ENCODE measurements around the gene NDUFS5.
"Not testable (repeated sequence)": the region's sequence is repeated elsewhere in the genome, so short reads cannot be mapped to it uniquely, and the experiment has no call there.

Gene NDUFS5

DNA sequence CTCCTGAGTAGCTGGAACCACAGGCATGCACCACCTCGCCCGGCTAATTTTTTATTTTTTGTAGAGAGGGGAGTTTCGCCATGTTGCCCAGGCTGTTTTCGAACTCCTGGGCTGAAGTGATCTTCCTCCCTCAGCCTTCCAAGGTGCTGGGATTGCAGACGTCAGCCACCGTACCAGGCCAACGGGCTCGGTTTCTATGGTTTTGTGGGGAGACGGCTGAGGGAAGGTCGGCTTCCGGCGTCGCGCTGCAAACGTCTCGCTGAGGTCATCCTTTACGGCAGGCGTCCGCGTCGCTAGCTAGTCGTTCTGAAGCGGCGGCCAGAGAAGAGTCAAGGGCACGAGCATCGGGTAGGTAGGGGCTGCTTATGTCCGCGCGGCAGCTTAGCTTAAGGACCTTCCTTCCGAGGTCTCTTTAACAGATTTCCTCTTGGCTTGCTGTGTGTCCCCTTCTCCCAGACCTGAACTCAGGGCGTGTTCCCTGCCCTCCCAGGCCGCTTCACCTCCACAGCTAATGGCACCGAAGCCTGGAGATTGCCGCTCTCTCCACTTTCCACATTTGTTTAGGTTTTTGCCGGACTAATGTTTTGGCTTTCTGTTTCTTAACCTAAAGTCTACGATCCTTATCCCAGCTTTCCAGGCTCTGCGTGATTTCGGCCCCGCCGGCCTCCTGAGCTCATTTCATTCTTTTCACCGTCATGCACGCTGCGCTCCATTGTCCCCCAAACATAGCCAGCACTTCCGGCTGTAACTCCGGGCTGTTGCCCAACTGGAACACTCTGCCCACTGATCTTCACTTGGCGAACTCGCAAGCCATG is at the start of gene NDUFS5:
Gene NDUFS5, plus strand, starts transcription at position 300 of the 815 bp plus-strand sequence. CDS start 2,375 bp downstream, outside the sequence.
- in situ Hi-C loops (cut with HindIII; ENCODE audit: low pct_ligation_motif_present, low pct_unique_long_range_greater_than_20kb, low sequenced_read_pairs), result no loop called here
- peak; percentile 91 for DNase-seq

DNA sequence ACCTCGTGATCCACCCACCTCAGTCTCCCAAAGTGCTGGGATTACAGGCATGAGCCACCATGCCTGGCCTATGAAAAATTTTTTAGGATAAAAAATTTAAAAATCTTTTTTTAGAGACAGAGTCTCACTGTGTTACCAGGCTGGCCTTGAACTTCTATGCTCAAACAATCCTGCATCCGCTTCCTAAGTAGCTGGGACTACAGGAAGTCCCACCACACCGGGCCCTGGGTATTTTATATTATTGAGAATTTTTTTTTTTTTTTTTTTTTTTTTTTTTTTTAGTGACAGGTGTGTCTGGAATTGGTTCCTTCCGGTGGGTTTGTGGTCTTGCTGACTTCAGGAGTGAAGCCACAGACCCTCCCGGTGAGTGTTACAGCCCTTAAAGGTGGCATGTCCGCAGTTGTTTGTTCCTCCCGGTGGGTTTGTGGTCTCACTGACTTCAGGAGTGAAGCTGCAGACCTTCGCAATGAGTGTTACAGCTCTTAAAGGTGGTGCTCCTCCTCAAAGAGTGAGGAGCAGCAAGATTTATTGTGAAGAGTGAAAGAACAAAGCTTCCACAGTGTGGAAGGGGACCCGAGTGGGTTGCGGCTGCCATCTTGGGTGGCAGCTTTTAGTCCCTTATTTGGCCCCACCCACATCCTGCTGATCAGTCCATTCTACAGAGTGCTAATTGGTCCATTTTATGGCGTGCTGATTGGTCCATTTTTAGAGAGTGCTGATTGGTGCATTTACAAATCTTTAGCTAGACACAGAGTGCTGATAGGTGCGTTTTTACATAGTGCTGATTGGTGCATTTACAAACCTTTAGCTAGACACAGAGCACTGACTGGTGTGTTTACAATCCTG is 48.5 kb upstream of the NDUFS5 start:
- DNase-seq; in situ Hi-C loops (cut with HindIII; ENCODE audit: low pct_ligation_motif_present, low pct_unique_long_range_greater_than_20kb, low sequenced_read_pairs): not testable (repeated sequence)

- DNase-seq; in situ Hi-C loops (cut with HindIII; ENCODE audit: low pct_ligation_motif_present, low pct_unique_long_range_greater_than_20kb, low sequenced_read_pairs): not testable (repeated sequence)
Measured at GRCh38 chr1:38978245-38978542, 48.0 kb upstream of the NDUFS5 start.

DNA sequence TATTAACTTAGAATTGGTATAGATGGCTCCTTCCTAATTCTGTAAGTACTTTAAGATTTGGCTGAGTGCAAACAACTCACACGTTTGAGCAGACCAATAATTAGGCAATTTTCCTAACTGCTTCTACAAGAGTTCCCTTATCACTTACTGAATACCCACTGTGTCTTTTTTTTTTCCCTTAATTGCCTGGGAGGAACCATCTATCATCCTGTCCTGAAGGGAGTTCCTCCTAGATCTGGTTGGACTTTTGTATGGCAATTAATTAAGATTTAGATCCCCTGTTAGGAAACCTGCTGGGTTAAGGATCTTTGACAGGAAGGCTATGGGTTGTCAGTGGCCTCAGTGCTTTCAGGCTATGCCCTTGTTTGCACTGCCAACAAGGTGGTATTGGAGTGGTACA is 46.8 kb upstream of the NDUFS5 start:
- in situ Hi-C loops (cut with HindIII; ENCODE audit: low pct_ligation_motif_present, low pct_unique_long_range_greater_than_20kb, low sequenced_read_pairs); DNase-seq: not testable (repeated sequence)

DNA sequence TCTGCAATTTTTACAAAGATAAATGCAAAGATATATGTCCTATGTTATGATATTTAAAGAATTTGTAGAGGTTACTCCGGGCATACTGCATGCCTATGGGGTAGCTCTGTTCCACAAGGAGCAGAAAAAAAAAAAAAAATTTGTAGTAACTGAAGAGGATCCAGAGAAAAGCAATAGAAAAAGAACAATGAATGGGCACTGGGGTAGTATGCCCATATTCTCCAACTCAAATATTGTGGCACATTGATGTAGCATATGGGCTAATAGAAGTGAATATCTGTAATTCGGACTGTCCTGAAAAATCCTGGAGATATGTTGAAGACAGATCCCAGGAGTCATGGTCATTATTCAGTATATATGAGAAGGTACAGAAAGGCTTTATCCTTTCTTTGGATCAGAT is 36.2 kb upstream of the NDUFS5 start:
- DNase-seq, result no peak
- in situ Hi-C loops (cut with HindIII; ENCODE audit: low pct_ligation_motif_present, low pct_unique_long_range_greater_than_20kb, low sequenced_read_pairs), result no loop called here

DNA sequence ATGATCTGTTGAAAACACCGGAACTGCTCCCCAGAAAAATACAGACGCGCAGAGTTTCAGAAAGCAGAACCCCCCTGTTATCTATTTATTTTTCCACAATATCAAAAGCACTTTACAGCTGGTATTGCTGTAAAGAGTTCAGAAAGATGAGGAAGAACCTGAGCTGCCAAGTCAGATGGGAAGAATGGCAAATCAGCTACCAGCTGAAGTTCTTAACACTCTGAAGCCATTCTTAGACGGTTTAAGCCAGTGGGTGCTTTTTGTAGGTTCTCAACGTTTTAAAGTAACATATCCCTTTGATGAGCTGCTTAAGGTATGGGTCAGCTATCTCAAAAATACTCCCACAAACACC is 35.8 kb upstream of the NDUFS5 start:
- in situ Hi-C loops (cut with HindIII; ENCODE audit: low pct_ligation_motif_present, low pct_unique_long_range_greater_than_20kb, low sequenced_read_pairs), result no loop called here
- DNase-seq, result no peak

- DNase-seq, result peak; percentile 93
- in situ Hi-C loops (cut with HindIII; ENCODE audit: low pct_ligation_motif_present, low pct_unique_long_range_greater_than_20kb, low sequenced_read_pairs), result no loop called here
Measured at GRCh38 chr1:38990738-38991637, 35.2 kb upstream of the NDUFS5 start, which contains the start of gene AKIRIN1. TSS of gene AKIRIN1 (plus strand) at chr1:38991276. CDS start at chr1:38991381, 105 bp downstream.

- DNase-seq, result peak; percentile 42
- in situ Hi-C loops (cut with HindIII; ENCODE audit: low pct_ligation_motif_present, low pct_unique_long_range_greater_than_20kb, low sequenced_read_pairs), result no loop called here
Measured at GRCh38 chr1:38991638-38992411, 34.3 kb upstream of the NDUFS5 start.

DNA sequence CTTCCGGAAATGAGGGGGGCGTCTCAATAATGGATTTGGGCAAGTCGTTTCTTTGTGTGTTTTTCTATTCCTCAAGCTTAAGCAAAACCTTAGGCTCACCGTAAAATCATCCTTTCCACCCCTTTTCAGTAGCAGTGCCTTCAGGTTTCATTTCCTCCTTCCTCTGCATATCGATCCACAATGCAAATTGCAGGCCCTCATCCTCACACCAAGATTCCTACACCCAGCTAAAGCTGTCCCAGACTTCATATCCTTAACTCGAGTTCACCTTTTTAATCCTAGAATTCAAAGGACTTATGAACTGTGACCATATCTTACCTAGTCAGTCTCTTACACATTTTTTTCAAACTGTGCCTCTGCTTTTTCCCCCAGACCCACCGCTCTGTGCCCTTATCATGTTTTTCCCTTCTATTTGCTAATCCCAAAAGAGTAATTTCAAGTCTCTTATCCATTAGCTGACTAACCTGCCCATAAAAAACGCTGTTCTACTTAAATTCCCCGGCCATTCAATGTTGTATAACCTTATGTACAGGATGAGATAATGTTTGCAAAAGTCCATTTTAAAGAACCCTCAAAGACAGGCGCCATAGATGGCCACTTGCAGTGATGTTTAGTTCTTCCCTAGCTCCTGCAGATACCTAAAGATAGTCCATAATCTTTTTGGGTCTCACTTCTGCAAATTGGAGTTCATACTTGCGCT is 33.6 kb upstream of the NDUFS5 start:
- in situ Hi-C loops (cut with HindIII; ENCODE audit: low pct_ligation_motif_present, low pct_unique_long_range_greater_than_20kb, low sequenced_read_pairs), result no loop called here

GRCh38 chr1:38994196-38994595 is 32.0 kb upstream of the NDUFS5 start:
- no peak for DNase-seq

More for the DNA sequence above, 33.6 kb upstream of the NDUFS5 start:
- no peak for DNase-seq

DNA sequence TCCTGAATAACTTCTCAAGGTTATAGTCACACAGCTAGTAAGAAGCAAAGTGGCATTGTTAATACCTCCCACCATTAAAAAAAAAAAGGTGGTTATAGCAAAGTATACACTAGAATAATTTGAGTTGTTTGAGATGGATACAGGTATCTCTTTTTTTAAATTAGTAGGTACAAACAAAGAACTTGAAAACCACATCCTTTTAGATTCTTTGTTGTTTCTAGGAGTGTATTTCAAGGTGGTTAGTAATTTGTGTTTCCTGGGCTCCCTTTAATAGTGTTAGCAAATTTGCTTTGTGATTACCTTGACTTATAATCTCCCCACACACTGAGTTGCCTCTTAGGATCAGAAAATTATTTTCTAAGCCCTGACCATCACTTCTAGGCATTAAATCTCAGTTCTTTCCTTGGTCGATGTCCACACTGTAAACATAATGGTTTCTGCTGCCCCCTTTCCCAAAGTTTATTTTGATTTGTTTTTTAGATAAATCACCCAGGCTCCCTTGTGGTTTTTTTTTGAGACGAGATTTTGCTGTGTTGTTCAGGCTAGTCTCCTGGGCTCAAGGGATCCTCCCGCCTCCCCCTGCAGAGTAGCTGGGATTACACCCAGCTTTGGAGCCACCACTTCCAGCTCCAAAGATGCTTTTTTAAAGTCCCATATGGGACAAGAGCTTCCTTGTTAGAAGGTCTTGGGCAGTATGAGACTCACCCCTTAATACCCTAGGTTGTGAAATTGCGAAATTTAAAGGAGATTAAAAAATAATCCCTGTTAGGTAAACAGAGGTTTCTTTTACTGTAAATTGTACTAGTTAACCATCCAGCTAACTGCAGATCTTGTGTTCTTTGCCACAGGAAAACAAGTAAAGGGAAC is 28.9 kb upstream of the NDUFS5 start:
- in situ Hi-C loops (cut with HindIII; ENCODE audit: low pct_ligation_motif_present, low pct_unique_long_range_greater_than_20kb, low sequenced_read_pairs), result no loop called here

More at GRCh38 chr1:38994196-38994595, 32.0 kb upstream of the NDUFS5 start:
- in situ Hi-C loops (cut with HindIII; ENCODE audit: low pct_ligation_motif_present, low pct_unique_long_range_greater_than_20kb, low sequenced_read_pairs), result no loop called here

GRCh38 chr1:38997901-38998190 is 28.3 kb upstream of the NDUFS5 start:
- no peak for DNase-seq

More for the DNA sequence above, 28.9 kb upstream of the NDUFS5 start:
- DNase-seq, result no peak

DNA sequence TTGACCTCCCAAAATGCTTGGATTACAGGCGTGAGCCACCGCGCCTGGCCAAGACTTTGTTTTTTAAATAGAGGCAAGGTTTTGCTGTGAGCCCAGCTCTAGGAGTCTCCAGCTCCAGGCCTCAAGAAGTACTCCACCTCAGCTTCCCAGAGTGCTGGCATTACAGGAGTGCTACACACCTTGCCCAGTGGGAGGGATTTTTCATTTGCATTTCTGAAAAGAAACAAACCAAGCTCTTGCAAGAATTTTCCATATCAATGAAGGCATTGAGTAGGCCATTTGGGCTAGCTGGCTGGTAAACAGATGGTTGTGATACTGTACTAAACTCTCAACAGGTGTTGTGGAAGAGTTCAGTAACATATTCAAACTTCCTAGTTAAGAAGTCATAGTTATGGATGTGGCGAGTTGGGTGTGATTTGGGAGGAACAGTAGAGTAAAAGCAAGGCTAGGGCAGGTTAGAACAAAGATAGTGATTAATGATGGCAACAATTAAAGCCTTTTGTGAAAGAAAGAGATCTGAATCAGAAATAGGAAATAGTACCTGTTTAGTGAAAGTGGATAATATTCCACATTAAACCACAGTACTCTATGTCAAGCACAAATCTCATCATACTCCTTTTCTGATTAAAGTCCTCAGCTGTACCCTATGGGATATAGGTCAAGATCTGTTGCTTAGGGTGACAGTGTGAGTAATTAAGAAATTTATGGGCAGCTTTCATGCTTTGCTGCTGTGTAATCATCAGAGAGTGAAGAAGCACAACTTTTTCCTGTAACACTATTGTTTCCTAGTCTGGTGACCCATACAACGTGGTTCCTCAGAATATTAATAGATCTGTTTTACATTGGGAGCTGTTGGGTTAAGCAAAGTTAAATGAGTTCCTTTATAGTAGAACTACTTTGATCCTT is 24.4 kb upstream of the NDUFS5 start:
- in situ Hi-C loops (cut with HindIII; ENCODE audit: low pct_ligation_motif_present, low pct_unique_long_range_greater_than_20kb, low sequenced_read_pairs), result no loop called here
- no peak for DNase-seq

More at GRCh38 chr1:38997901-38998190, 28.3 kb upstream of the NDUFS5 start:
- in situ Hi-C loops (cut with HindIII; ENCODE audit: low pct_ligation_motif_present, low pct_unique_long_range_greater_than_20kb, low sequenced_read_pairs), result no loop called here

- in situ Hi-C loops (cut with HindIII; ENCODE audit: low pct_ligation_motif_present, low pct_unique_long_range_greater_than_20kb, low sequenced_read_pairs), result no loop called here
- no peak for DNase-seq
Measured at GRCh38 chr1:39003281-39003680, 22.9 kb upstream of the NDUFS5 start.

GRCh38 chr1:39003794-39004193 is 22.4 kb upstream of the NDUFS5 start:
- in situ Hi-C loops (cut with HindIII; ENCODE audit: low pct_ligation_motif_present, low pct_unique_long_range_greater_than_20kb, low sequenced_read_pairs), result no loop called here
- DNase-seq, result no peak

GRCh38 chr1:39006287-39006686 is 19.9 kb upstream of the NDUFS5 start:
- in situ Hi-C loops (cut with HindIII; ENCODE audit: low pct_ligation_motif_present, low pct_unique_long_range_greater_than_20kb, low sequenced_read_pairs), result no loop called here
- no peak for DNase-seq

All from ACHN (cell line).